CD14-positive monocyte (primary cell): ENCODE data around the gene VLDLR. TPM values are rescaled to one million over a fixed set of nuclear protein-coding genes. Genes with fewer than 3 reads are reported as not detected.

Experiments
- DNase-seq, 3 donors: peaks; one replicate each; pipeline ENCODE4 v3.0.0-alpha.2; 2011 to 2022
- H2AFZ ChIP-seq: 2 replicates; pipeline ENCODE4 v1.6.0; 2012; ENCODE audit warnings: mild to moderate bottlenecking, low read depth, low read length, inconsistent platforms; ENCODE audit not compliant: insufficient read depth, poor library complexity, severe bottlenecking
- H3K27ac ChIP-seq, 2 donors: 1 replicate in 1 of 2; 2 replicates in 1 of 2; pipeline ENCODE4 v1.5.1; 2012 to 2013; ENCODE audit warnings: low read length in 2 of 2, control low read depth in 1 of 2, inconsistent platforms in 1 of 2, low read depth in 1 of 2, mild to moderate bottlenecking in 1 of 2
- H3K27me3 ChIP-seq, 2 donors: one replicate each; pipeline versions ENCODE4 v1.6.0 to v1.6.1; 2011 to 2013; ENCODE audit warnings: low read length in 2 of 2; ENCODE audit not compliant: control insufficient read depth in 2 of 2, insufficient read depth in 2 of 2
- H3K36me3 ChIP-seq, 2 donors: replicated peaks in 1 of 2; 1 replicate in 1 of 2; 2 replicates in 1 of 2; pipeline versions ENCODE4 v1.5.1 to v1.6.1; 2012 to 2013; ENCODE audit warnings: low read length in 2 of 2, control low read depth in 1 of 2, inconsistent platforms in 1 of 2, mild to moderate bottlenecking in 1 of 2; ENCODE audit not compliant: insufficient read depth in 2 of 2, control insufficient read depth in 1 of 2
- H3K4me1 ChIP-seq, 2 donors: 1 replicate in 1 of 2; 2 replicates in 1 of 2; pipeline versions ENCODE4 v1.5.1 to v1.6.1; 2012 to 2013; ENCODE audit warnings: low read length in 2 of 2, control low read depth in 1 of 2, inconsistent platforms in 1 of 2, mild to moderate bottlenecking in 1 of 2, moderate library complexity in 1 of 2; ENCODE audit not compliant: insufficient read depth in 2 of 2, control insufficient read depth in 1 of 2
- H3K4me2 ChIP-seq: replicated peaks from 2 replicates; pipeline ENCODE3; 2012; ENCODE audit warnings: low read length, moderate library complexity, mild to moderate bottlenecking; ENCODE audit not compliant: poor library complexity, severe bottlenecking; ENCODE audit errors: extremely low read depth
- H3K4me3 ChIP-seq, 3 experiments: fragments of 200-600 bp in 1 of 3; sonication (generic) in 1 of 3; replicated peaks in 1 of 3; 1 replicate in 2 of 3; 2 replicates in 1 of 3; pipeline ENCODE4 v1.5.1; 2011 to 2013; ENCODE audit warnings: low read length in 3 of 3, mild to moderate bottlenecking in 3 of 3, control low read depth in 2 of 3, low read depth in 2 of 3, inconsistent platforms in 1 of 3, moderate library complexity in 1 of 3
- H3K79me2 ChIP-seq: 2 replicates; pipeline ENCODE4 v1.6.0; 2012; ENCODE audit warnings: mild to moderate bottlenecking, control low read depth, inconsistent platforms, low read length, moderate library complexity; ENCODE audit not compliant: insufficient read depth
- H3K9ac ChIP-seq: 2 replicates; pipeline ENCODE4 v1.6.0; 2017; ENCODE audit warnings: low read length, mild to moderate bottlenecking; ENCODE audit not compliant: insufficient read depth, poor library complexity, severe bottlenecking
- H3K9me3 ChIP-seq, 2 donors: replicated peaks in 1 of 2; 1 replicate in 1 of 2; 2 replicates in 1 of 2; pipeline versions ENCODE4 v1.5.1 to v1.6.1; 2012 to 2013; ENCODE audit warnings: low read length in 2 of 2, control low read depth in 1 of 2; ENCODE audit not compliant: control insufficient read depth in 1 of 2, insufficient read depth in 1 of 2
- H4K20me1 ChIP-seq: 2 replicates; pipeline ENCODE4 v1.6.0; 2012; ENCODE audit warnings: mild to moderate bottlenecking, low read length, control low read depth, moderate library complexity; ENCODE audit not compliant: insufficient read depth
- H3K27ac Mint-ChIP-seq, 7 donors: one replicate each; pipeline ENCODE4 v1.8.0; 2020; ENCODE audit warnings: mild to moderate bottlenecking in 7 of 7, mixed read lengths in 7 of 7, moderate library complexity in 6 of 7, inconsistent platforms in 2 of 7
- H3K27me3 Mint-ChIP-seq, 3 donors: one replicate each; pipeline ENCODE4 v1.8.0; 2021 to 2022; ENCODE audit warnings: low read depth in 3 of 3, mild to moderate bottlenecking in 3 of 3, mixed read lengths in 3 of 3, moderate library complexity in 3 of 3, inconsistent platforms in 1 of 3
- H3K36me3 Mint-ChIP-seq, 2 donors: one replicate each; pipeline ENCODE4 v1.8.0; 2020; ENCODE audit warnings: mixed read lengths in 2 of 2, inconsistent platforms in 1 of 2, mild to moderate bottlenecking in 1 of 2
- H3K4me1 Mint-ChIP-seq: one replicate; pipeline ENCODE4 v1.8.0; 2020; ENCODE audit warnings: mild to moderate bottlenecking, mixed read lengths
- H3K4me3 Mint-ChIP-seq, 2 donors: one replicate each; pipeline ENCODE4 v1.8.0; 2020; ENCODE audit warnings: mild to moderate bottlenecking in 2 of 2, mixed read lengths in 2 of 2, moderate library complexity in 1 of 2
- H3K9me3 Mint-ChIP-seq, 7 donors: one replicate each; pipeline ENCODE4 v1.8.0; 2020 to 2022; ENCODE audit warnings: mixed read lengths in 7 of 7, mild to moderate bottlenecking in 6 of 7, moderate library complexity in 6 of 7, inconsistent platforms in 2 of 7
- CTCF ChIP-seq: fragments of 200-600 bp; IDR thresholded peaks from one replicate; pipeline ENCODE4 v1.8.0; 2022; ENCODE audit warnings: antibody characterized with exemption, mild to moderate bottlenecking
- WGBS: methylation state at CpG from one replicate; pipeline ENCODE4 v1.1.5; 2013; ENCODE audit warnings: missing lambda C conversion rate; ENCODE audit not compliant: insufficient coverage; 5-methylcytosine and 5-hydroxymethylcytosine counted together
- intact Hi-C, 2 donors: fragments of 100-400 bp; cut with micrococcal nuclease; formaldehyde crosslinking; loops; one replicate each; pipeline versions ENCODE4 v1.15.0 to v1.15.1; 2023
- polyA plus RNA-seq, 3 donors: library from polyadenylated mRNA; depleted of rRNA in 1 of 3; unstranded in 2 of 3; stranded (reverse) in 1 of 3; fragments of 300-500 nt in 2 of 3; fragments of >200 nt in 1 of 3; fragmentation: Illumina TruSeq in 2 of 3; gene quantifications; 1 replicate in 2 of 3; 2 replicates in 1 of 3; pipeline ENCODE4 v1.2.3, GENCODE V29; 2012 to 2021

The VLDLR gene
- polyA plus RNA-seq, 3 donors = 0.05 to 0.07 TPM; not detected in 1

GRCh38 chr9:2601785-2602378, 19.7 kb upstream of the VLDLR start:
- peaks cover 4% of the 10 kb centered on the region for H3K4me1 Mint-ChIP-seq
- no CpG with 5 or more reads among the region's 3 CpGs for WGBS
- H3K4me2 ChIP-seq = no peak overlapping the region

GRCh38 chr9:2602704-2603116, 18.9 kb upstream of the VLDLR start:
- Mint-ChIP-seq H3K27me3 (peaks cover 2 to 10% (median 4%) of the 10 kb centered on the region in 3 donors), H3K36me3 (no peaks in the 10 kb centered on the region), H3K4me3 (no peak overlapping the region), H3K4me1 (peaks cover 4% of the 10 kb centered on the region), H3K9me3 (peaks cover 0 to 4% (median 0%) of the 10 kb centered on the region in 7 donors), H3K27ac (no peak overlapping the region)
- Histone ChIP-seq H3K4me2 (no peak overlapping the region), H4K20me1 (no peaks in the 10 kb centered on the region), H3K4me3 (no peak overlapping the region), H3K36me3 (no peaks in the 10 kb centered on the region), H3K27ac (no peak overlapping the region), H3K9me3 (no peaks in the 10 kb centered on the region), H3K9ac (no peak overlapping the region), H3K4me1 (no peaks in the 10 kb centered on the region), H3K79me2 (no peaks in the 10 kb centered on the region), H2AFZ (no peak overlapping the region), H3K27me3 (no peaks in the 10 kb centered on the region)
- intact Hi-C loops = no loop called here
- 38% methylated on average over 1 of the region's 4 CpGs for WGBS
- DNase-seq = no peak
- TF ChIP-seq CTCF = no peak

More at GRCh38 chr9:2601785-2602378, 19.7 kb upstream of the VLDLR start:
- Mint-ChIP-seq H3K27me3 (peaks cover 2 to 10% (median 4%) of the 10 kb centered on the region in 3 donors), H3K4me3 (no peak overlapping the region), H3K36me3 (no peaks in the 10 kb centered on the region), H3K9me3 (peaks cover 0 to 4% (median 0%) of the 10 kb centered on the region in 7 donors), H3K27ac (no peak overlapping the region)
- no peaks in the 10 kb centered on the region for H3K79me2 ChIP-seq
- no peak overlapping the region for H3K4me3 ChIP-seq
- H3K9ac ChIP-seq = no peak overlapping the region
- H3K36me3 ChIP-seq = no peaks in the 10 kb centered on the region
- intact Hi-C loops = no loop called here
- H2AFZ ChIP-seq = no peak overlapping the region
- no peak overlapping the region for H3K27ac ChIP-seq
- H4K20me1 ChIP-seq = no peaks in the 10 kb centered on the region
- no peaks in the 10 kb centered on the region for H3K27me3 ChIP-seq
- no peak for TF ChIP-seq CTCF
- H3K9me3 ChIP-seq = no peaks in the 10 kb centered on the region
- no peak for DNase-seq
- H3K4me1 ChIP-seq = no peaks in the 10 kb centered on the region
